Stimulated activated CD4-positive, alpha-beta T cell treated with anti-CD3 and anti-CD28 coated beads, Interleukin-4, amount 100 ng/mL, for 1 hour (primary cell): ENCODE results near the gene GNAS-AS1.

Experiments used
- DNase-seq: peaks from one replicate; pipeline ENCODE4 v3.0.0-alpha.2; 2020

Gene GNAS-AS1

DNA sequence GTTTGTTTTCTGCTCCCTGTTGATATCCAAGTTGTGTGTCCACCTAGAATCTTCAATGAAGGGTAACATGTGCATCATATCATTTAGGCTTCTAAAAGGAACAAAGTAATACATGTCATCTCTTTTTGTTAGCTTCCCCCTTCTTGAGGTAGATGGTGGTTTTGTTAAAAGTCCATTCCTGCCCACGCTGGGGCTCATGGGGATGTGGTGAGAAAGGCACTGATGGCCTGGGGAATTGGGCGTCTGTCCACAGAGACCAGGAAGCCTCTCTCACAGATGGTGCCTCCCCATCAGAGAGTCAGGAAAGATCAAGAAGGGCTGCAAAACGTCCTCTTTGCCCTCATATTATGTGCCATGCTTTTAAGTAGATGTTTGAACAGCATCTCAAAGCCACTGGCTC is 34.3 kb upstream of the GNAS-AS1 start:
- DNase-seq: no peak

DNA sequence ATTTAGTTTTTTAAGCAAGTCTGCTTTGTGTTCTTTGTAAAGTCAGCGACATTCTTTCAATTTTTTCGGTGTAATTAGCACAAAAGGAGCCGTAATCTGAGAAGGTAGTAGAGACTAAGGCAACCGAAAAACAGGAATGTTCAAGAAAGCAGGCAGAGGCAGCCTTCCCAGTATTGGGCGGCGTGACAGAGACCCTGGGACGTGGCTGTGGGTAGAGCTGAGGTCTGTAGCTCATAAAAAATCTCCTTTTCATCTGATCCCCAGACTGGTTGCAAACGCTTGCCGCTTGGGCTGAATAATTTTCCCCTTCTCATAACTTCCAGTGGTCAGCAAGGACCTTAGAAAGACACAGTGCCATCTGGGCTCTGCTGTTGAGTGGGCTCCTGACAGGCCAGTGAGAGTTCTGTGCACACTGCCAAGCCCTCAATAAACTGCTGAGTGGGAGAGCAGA is 32.6 kb upstream of the GNAS-AS1 start:
- DNase-seq: no peak

GRCh38 chr20:58882704-58883089 is 32.0 kb upstream of the GNAS-AS1 start:
- no peak for DNase-seq

GRCh38 chr20:58880994-58881752 is 30.5 kb upstream of the GNAS-AS1 start:
- DNase-seq: no peak

GRCh38 chr20:58880441-58880840 is 29.7 kb upstream of the GNAS-AS1 start:
- DNase-seq: no peak

GRCh38 chr20:58878399-58878798 is 27.7 kb upstream of the GNAS-AS1 start:
- DNase-seq: no peak

DNA sequence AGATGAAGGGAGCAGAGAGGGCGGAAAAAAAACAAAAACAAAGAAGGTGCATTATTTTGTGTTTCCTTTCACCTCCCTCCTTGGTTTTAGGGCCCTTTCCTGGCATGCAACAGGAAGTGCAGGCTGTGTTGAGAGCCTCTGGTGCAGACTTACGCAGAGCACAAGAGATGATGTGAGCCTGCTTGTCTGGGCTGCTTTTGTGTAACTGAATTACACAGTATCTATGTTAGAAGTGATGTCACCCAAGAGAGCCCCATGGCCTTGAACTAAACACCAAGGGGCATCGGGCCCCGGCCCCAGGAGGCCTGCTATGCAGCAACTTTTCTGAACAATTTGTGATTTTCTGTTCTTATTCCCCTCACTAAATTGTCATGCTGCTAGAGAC is 27.3 kb upstream of the GNAS-AS1 start:
- DNase-seq: no peak

GRCh38 chr20:58877050-58877975 is 26.6 kb upstream of the GNAS-AS1 start:
- DNase-seq: no peak

GRCh38 chr20:58876437-58876836 is 25.7 kb upstream of the GNAS-AS1 start:
- no peak for DNase-seq

DNA sequence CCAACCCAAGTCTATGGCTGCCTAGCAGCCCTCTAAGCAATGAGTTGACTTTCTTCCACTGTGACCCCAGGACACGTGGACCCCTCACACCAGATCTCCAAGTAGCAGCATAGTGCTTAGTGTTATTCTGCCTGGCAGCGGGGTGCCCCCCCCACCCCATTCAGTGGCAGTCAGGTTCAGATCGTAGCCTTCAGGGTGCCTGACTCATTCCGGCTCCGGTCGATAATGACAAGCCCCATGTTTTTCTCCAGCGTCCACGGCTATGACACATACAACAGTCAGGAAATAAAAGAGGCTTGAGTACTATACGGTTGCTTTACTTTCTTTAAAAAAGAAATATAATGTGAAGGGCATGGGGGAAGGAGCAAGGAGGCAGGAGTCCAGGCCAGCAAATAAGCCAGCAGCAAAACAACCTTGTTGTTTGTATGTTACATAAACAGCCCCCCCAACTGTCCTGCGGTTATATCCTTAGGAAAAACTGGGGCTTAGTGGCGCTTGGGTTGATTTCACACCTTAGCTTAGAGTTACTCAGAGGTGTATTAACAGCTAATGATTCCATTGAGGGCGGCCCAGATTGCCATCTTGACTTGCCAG is 24.9 kb upstream of the GNAS-AS1 start:
- DNase-seq: no peak

GRCh38 chr20:58875111-58875510 is 24.4 kb upstream of the GNAS-AS1 start:
- no peak for DNase-seq

DNA sequence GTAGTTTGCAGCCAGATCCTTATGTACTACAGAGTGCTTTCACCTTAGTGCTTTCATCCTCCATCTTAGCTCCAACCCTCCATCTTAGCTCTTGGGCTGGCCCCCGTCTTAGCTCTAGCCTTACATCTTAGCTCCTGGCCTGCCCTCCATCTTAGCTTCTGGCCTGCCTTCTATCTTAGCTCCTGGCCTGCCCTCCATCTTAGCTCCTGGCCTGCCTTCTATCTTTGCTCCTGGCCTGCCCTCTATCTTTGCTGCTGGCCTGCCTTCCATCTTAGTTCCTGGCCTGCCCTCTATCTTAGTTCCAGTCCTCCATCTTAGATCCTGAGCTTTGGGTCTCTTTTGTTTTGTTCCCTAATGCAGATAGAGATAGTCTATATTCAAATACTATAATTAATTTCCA is 23.8 kb upstream of the GNAS-AS1 start:
- DNase-seq: no peak

DNA sequence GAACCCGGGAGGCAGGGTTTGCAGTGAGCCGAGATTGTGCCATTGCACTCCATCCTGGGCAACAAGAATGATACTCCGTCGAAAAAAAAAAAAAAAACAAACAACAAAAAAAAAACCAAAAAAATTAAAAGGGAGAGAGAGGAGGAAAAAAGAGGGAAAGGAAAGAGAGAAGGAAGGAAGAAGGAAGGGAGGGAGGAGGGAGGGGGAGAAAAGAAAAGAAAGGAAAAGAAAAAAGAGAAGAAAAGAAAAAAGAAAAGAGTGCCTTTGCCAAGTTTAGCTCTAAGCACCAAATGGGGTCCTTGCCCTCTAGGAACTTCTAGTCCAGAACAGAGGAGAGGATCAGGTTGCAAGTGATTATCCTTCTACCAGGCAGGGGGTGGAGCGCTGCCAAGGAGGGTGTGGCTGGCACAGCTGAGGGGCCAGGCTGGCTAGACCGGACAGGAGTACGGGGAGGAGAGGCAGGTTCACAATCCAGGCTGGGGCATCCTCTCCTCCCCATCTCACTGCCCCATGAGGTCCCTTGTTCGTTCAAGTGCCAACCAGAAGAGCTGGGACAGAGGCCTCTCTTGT is 20.9 kb upstream of the GNAS-AS1 start:
- no peak for DNase-seq

DNA sequence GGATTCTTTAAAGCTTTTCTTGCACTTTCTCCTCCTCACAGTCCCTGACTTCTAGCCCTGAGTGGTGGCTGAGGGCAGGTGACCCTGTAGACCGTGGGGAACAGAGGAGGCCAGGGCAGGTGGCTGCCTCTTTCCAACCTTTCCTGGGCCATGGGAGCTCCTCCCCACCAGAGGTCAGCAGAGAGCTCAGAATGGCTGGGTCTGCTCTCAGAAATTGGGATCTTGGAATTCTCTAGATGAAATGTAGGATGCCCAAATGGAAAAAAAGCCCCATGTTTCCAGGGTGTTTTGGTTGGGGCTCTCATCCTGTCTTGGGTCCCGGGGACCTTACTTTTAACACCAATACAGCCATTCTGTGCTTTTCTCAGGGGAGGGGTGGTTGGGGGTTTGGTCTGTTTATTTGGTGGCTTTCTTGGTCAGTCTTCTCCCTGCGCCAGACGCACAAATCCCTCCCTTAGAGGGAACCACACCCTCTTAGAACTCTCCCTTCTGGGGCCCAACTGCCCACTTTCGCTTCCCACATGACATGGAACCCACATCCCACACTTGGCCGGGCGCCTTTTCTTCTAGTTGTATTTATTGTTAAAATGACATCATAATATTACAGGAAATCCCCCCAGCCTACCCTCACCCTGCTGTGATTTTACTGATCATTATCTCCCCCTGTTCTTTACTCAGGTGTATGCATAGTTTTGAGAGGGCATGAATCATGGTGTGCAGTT is 19.8 kb upstream of the GNAS-AS1 start:
- DNase-seq: peak; percentile 55

DNA sequence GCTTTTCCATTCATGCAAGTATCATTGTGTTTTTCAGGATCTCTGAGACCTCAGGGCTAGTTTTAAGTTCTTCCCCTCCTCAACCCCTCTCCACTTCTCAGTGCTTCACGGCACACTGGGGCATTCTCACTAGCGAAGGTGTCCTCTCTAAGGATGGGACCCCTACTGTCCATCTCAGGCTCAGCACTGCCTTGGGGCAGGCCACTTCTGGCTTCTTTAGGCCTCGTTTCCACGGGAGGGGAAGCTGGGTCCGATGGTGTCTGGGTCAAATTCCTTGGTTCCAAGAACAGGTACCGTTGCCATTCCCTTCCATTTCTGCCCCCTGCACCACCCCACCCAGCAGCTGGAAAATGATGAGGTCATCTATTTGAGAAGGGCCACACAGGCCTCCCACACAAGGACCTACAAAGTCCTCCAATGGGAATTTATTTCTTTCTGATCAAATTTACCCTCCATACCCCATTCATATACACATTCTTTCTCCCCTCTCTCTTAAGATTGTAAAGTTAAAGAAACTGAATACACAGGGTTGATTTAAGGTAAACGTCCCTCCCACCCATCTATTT is 19.0 kb upstream of the GNAS-AS1 start:
- no peak for DNase-seq

DNA sequence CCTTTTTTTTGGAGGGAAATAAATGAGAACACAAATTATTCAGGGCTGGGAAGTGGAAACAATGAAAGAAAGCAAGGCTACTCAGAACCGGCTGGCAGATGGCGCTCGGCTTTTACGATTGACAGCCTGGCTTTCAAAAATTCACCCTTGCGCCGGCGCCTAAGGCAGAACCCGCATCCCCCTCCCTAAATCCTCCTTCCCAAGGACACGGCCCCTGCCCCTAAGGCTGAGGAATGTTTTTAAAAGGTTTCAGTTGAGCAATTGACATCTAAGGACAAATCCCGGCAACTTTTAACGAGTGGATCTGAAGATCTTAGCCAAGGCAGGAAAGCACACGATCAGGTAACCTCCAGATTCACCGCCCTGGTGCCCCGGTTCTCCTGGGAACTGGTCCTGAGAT is 18.1 kb upstream of the GNAS-AS1 start:
- no peak for DNase-seq

DNA sequence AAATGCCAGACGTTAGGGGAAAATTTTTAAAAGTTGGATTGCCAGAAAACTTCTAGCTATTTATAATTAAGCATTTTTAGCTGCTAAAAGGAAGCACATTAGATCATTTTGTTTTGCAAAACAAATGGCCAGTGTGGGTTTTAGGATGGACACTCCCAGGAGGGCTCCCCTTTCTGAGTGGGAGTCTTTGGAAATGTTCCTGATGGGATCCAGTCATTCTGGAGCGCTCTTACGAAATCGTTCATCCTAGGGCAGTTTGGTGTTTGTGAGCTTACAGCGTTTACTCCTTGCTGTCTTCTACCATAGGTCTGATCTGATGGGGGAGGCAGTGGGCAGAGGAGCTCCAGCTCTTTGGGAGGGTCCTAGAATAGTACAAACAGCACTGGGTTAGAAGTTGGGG is 16.5 kb upstream of the GNAS-AS1 start:
- no peak for DNase-seq

DNA sequence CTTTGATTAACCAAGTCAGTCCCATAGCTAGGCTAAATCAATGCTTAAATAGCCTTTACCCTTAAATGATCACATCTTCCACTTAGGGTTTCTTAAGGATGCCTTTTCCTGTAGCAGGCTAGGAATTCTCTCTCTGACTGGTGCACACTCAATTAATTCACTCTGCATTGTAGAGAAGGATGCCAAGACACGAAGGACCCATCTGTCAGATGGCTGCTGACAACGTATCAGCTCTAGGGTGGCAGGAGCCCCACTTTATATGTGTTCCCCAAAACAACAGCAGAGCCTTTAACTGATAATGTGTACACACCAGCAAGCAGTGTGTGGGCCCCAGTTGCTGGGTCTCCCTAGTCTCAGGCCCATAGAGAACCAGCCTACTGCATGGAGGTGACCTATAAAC is 15.1 kb upstream of the GNAS-AS1 start:
- no peak for DNase-seq

DNA sequence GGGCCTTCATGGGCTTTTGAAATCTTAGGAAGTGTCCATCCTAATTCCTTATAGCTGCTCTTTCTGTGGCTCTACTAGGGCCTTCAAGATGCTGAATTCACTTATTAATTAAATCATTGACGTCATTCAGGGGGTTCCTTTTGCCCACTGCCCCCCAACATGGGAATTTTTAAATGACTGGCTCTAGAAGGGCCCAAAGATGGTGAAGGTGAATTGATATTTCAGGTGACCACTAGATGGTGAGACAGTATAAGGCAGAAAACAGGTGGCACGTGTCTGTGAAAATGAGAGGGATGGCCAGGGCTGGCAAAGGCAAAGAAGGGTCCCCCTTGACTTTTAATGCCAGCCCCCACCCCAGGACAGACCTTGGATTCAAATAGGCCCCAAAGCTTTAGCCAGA is 13.6 kb upstream of the GNAS-AS1 start:
- DNase-seq: no peak

DNA sequence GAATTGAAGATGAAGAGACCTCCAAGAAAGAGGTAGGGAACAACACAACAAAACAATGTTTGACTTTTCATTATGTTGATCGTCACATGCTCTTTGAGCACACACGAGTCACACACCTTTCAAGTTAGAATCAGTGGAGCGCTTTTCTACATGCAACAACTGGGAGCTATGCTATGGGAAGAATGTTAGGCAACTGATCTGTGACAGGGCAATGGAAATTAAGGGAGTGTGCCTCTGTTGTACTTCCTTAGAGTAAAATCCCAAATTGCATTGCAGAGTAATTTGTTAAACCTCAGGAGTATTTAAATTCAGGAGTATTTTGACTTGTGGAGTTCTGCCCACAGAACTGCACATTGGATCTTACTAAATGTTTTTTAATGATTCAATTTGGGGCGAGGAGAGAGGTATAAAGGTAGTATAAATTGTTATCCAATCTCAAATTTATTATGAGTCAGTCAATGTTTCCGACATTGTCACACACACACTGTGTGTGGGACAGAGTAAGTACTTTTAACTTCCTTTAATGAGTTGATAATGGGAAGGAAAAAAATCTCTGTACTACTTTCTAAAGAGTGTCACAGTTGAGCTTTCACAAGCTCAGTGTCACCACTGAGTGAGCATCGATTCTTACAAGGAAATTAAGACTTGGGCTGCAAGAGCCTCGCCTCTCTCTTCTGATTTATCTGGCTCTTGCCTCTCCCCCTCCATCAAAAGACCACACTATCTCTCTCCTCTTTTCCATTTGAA is 12.5 kb upstream of the GNAS-AS1 start:
- no peak for DNase-seq
